Measurements from ENCODE around the gene MCF2L2.
"Not testable (repeated sequence)": the region's sequence is repeated elsewhere in the genome, so short reads cannot be mapped to it uniquely, and the experiment has no call there.

Gene MCF2L2

DNA sequence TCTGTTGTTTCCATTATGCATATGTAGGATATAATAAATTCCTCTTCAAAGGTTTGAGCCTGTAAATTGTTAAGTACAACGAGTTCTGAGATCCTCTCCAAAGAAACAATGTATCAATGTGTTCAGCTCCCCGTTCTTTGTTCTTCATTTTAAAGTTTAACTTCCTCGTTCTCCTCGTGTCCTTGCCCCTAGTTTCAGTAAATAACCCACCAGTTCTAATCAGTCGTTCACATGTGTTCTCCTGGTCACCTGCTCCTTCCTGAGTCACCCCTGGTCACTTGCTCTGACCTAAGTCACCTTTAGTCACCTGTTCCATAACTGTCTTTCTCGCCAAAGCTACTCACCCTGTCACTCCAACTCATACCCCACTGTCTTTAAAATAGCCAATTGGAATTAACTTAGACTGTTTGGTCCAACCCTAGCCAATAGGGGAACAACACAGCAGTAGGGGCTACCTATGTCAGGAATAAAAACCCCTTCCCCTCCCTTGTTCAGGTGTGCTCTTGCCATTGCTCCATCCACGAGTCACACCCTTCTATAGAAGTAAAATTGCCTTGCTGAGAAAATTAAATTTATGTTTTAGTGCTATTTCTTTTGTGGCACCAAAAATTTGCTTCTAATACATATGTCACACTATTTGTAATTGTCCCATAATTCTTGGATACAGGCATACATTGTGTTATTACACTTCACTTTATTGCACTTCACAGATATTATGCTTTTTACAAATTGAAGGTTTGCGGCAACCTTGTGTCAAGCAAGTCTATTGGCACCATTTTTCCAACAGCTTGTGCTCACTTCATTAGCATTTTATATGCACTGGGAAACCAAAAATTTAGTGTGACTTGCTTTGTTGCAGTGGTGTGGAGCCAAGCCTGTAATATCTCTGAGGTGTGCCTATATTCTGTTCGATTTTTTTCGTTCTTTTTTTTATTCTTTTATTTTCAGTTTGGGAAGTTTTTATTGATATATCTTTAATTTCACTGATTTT is 15.3 kb upstream of the MCF2L2 start:
- no peak for DNase-seq

DNA sequence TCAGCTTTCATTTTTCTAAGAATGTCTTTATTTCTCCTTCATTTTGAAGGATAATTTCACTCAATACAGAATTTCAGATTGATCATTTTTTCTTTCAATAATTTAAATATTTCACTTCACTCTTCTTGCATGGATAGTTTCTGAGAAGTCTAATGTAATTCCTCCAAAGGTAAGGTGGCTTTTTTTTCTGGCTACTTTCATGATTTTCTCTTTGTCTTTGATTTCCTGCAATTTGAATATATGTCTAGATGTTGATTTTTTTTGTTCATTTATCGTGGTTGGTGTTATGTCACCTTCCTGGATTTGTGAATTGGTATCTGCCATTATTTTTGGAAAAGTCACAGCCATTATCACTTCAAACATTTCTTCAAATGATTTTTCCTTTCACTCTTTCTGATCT is 14.6 kb upstream of the MCF2L2 start:
- DNase-seq, result no peak

DNA sequence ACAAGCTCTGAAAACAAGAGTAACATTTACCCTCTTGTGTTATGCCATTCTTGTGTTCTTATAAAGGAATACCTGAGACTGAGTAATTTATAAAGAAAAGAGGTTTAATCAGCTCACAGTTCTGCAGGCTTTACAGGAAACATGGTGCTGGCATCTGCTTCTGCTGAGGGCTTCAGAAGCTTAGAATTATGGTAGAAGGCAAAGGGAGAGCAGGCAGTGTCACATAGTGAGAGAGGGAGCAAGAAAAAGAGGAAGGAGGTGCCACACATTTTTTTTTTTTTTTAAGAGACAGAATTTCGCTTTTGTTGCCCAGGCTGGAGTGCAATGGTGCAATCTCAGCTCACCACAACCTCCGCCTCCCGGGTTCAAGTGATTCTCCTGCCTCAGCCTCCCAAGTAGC is 12.1 kb upstream of the MCF2L2 start:
- DNase-seq, result not testable (repeated sequence)

DNA sequence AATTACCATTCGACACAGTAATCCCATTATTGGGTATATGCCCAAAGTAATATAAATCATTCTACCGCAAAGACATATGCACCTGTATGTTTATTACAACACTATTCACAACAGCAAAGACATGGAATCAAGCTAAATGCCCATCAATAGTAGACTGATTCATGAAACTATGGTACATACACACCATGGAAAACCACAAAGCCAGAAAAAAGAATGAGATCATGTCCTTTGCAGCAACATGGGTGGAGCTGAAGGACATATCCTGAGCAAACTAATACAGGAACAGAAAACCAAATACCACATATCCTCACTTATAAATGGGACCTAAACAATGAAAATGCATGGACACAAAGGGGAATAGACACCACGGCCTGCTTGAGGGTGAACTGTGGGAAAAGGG is 11.1 kb upstream of the MCF2L2 start:
- no peak for DNase-seq

DNA sequence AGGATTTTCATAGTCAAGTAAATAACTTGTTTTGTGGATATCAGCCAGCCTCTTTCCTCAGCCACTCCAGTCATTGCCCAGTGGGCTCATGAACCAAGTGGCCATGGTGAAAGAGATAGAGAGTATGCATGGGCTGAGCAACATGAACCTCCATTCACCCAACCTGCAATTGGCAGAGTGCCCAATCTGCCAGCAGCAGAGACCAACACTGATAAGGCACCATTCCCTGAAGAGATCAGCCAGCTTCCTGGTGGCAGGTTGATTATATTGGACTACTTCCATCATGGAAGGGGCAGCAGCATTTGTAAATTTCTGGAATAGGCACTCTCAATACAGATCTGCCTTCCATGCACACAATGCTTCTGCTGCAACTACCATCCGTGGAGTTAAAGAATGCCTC is 10.3 kb upstream of the MCF2L2 start:
- DNase-seq, result no peak

DNA sequence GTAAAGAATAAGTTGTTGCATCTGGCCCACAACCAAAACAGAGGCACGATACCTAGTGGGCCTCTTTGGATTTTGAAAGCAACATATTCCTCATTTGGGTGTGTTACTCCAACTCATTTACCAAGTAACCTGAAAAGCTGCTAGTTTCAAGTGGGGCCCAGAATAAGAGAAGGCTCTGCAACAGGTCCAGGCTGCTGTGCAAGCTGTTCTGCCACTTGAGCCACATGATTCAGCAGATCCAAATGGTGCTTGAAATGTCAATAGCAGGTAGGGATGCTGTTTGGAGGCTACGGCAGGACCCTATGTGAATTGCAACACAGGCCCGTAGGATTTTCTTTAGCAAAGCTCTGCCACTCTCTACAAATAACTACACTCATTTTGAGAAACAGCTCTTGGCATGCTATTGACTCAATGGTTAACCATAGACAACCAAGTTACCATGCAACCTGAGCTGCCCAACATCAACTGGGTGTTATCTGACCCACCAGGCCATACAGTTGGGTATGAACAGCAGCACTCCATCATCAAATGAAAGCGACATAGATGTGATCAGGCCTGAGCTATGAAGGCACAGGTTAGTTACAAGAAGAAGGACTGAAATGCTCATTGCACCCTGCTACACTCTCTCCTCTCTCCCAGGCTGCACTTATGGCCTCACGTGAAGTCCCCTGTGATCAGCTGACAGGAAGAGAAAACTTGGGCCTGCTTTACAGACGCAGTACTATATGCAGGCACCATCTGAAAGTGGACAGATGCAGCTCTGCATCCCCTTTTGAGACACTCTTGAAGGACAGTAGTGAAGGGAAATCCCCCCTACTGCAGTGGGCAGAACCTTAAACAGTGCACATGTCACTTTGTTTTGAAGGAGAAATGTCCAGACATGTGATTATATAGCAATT is 9.5 kb upstream of the MCF2L2 start:
- no peak for DNase-seq

DNA sequence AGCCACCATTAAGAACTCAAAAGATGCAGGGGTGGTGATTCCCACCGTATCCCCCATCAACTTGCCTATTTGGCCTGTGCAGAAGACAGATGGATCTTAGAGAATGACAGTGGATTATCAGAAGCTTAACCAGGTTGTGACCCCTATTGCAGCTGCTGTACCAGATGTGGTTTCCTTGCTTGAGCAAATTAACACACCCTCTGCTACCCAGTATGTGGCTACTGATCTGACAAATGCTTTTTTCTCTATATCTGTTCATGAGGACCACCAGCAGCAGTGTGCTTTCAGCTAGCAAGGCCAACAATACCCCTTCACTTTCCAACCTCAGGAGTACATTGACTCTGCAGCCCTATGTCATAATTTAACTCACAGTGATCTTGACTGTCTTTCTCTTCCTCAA is 8.6 kb upstream of the MCF2L2 start:
- no peak for DNase-seq

DNA sequence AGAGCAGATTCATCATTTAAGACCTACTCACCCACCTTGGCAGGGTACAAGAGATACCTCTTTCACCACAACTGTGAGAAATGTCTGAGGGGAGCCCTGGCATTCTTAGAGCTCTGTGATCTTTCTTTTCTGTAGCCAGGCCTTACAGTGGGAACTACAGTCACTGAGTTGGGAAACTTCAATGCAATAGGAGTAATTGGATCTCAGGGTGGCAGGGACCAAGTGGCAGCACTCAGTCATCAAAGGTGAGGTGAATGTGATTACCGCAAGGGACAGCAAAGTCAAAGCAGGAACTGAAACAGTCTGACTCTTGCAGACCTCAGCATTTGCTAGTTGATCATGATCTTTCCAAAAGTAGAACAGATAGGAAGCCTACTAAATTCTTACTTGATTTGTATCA is 7.2 kb upstream of the MCF2L2 start:
- no peak for DNase-seq

DNA sequence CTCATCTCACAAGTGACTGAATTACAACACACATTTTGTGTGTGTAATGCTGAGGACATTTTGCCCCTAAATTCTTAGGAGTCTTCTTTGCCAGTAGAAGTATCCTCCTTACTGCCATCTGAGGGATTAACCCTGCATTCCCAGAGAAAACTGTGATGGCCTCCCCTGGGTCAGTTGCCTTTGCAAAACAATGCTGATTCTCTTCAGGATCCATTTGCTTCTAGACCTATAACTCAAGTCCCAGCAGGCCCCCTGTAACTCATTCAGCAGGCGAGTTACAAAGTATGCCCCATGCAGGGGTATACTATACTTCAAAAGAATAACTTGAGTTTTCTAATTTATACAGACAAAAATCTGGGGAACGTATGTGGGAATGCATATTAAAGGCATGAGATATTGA is 6.6 kb upstream of the MCF2L2 start:
- DNase-seq, result no peak

DNA sequence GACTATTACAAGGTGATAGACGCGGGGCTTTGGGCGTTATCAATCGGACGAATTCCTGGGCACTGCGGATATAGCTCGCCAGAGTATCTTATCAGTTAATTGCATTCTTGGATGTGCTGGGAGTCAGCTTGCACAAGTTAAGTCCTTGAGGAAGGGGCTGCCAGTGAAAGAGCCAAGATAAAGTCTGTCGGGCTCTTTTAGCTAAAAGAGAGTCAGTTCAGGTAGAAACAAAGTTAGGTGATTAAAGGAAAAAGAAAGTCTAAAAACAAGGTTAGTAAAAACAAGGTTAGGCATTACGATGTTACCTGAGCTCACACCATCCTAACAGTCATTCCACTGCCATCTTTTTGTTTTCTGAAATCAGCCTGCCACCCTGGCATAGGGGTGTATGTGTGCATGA is 6.1 kb upstream of the MCF2L2 start:
- no peak for DNase-seq

DNA sequence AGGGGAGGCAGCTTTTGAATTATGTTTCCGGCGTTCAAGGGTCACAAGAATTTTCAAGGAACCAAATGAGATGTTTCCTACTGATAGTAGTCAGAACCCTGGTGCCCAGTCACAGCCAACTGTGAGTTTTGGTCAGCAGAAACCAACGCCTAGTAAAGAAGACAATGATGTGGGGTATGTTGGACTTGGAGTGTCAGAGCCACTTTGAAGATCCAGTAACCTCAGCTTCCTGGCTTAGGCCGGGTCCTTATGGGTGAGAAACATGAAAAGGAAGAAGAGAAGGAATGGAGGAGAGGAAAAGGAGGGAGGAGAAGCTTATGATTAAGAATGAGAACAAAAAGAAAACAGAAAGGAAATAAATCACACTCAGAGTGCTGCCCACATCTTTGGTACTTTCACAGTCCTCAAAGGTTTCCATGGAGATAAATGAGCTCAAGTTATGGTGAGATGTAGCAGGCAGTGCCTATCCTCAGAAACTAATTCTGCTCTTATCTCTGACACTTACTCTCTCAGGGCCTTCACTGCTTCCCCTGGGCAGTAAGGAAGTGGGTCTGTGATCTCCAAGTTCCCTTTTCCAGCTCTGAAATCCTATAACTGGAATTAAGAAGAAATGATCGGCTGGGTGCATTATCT is 2.0 kb upstream of the MCF2L2 start:
- DNase-seq, result no peak

DNA sequence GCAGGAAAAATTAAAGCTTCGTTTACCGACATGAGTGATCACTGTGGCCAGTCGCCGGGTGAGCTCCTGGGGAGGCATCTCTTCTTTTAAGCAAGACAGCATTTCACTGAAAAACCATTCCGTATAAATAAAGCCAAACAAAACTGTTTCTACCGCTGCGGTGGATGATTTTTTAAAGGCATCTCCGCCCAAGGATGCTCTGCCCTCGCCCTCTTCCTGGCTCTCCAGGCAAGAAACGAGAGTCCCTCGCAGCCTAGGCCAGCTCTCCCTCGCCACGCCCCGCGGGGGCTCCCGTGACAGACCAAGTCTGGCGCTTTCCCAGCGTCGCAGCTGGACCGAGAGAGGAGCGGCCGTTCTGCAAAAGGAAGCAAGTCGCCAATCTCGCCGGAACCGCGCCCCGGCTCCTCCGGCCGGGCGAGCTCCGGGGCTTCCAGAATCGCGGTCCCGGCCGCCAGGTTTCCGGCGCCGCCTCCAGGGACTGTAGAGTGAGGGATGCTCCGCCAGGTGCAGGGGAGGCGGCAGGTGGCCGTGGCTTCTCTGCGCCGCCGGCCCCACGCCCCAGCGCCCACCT is 458 bp downstream of the MCF2L2 start:
- DNase-seq, result peak; percentile 33

DNA sequence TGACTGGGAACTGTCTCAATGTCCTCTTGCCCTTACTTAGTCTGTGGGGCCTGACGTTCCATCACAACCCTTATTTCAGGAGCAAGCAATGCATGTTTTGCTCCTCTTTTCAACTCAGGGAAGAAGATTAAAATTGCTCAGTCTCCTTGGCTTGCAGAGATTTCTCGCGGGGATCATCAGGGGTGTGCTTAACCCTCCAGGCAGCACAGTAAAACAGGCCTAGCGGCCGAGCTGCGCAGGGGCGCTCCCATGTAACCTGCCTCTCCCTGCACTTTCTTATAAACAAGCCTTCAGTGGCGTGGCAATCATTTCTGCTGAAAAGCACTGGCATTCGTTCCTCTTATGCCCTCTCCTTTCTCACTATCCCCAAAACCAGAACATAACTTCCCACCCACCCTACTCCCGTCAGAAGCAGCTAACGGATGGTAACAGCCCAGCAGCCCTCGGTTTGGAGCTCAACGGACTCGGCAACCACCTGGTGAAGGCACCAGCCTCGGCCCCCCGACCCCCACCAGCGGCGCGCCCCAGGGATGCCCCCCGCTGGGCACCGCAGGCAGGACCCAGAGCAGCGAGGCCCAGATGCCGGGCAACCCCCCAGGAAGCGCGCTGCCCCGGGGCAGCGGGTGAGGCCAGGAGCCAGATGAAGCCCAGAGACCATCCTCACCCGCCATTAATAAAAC is 1.1 kb downstream of the MCF2L2 start:
- DNase-seq, result no peak

DNA sequence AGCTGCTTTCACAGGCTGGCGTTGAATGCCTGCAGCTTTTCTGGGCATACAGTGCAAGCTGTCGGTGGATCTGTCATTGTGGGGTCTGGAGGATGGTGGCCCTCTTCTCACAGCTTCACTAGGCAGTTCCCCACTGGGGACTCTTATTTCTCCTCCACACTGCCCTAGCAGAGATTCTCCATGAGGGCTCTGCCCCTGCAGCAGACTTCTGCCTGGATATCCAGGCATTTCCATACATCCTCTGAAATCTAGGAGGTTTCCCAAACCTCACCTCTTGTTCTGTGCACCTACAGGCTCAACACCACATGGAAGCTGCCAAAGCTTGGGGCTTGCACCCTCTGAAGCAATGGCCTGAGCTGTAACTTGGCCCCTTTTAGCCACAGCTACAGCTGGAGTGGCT is 9.6 kb downstream of the MCF2L2 start:
- not testable (repeated sequence) for DNase-seq

DNA sequence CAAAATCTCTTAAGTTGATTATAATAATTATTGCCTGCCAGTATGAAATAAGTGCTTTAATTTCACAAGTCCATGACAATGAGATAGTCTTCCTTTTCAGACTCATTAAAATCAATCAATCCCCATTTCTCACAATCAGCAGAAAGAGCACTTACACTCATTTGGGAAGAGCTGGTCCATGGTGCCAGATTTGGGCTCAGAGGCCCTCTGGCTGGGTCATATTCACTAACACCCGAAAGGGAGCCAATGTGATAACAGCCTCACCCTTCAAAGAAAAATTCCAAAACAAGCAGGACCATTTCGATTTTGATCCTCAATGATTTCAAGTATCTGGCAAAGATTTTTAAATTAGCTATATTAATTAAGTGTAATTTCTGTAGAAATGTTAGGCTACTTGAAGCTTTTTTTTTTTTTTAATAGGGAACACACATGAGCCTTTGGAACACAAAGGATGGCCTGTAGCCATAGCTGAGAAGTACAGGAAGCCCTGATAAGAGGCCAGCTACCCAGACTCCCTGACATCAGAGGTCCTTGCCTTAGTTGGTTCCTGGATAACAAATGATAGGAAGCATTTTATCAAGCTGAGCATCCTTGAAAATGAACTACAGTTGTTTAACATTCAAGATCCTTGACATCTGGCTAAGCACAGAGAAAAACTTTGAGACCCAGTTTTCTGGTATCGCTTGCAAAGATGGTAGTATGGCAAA is 17.1 kb downstream of the MCF2L2 start:
- DNase-seq, result no peak

DNA sequence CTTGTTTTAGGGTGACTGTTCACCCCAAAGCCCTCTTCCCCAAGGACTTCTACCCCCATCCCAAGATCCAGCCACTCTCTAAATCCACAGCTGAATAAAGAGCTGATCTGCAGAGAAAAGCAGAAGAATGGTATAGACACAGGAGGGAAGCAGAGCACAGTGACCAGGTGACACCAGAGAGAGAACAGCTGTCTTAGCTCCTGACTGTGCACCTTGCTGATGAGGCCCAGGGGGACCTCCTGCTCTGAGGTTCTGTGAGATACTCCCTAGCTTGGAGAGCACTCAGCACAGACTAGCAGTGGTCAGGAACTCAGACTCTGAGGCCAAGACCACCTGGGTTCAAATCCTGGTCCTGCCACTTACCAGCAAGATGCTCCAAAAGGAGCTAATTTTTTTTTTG is 17.7 kb downstream of the MCF2L2 start:
- no peak for DNase-seq

DNA sequence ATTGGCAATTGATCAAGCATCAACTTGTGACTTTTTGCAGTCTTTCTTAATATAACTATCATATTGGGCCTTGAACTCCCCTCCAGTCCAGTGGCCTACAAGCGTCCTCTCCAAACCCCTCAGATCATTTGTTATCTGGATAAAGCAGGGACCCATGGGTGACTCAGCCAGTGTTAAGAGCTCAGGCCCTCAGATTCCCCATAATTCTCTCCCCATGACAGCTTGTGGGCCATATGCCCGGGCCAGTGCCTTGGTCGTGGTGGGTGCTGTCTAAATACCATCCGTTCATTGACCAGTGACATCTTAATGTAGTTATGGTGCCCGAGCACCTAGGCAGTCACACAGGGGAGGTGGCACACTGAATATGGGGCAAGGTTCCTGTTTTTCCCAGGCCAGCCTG is 18.1 kb downstream of the MCF2L2 start:
- DNase-seq, result no peak

DNA sequence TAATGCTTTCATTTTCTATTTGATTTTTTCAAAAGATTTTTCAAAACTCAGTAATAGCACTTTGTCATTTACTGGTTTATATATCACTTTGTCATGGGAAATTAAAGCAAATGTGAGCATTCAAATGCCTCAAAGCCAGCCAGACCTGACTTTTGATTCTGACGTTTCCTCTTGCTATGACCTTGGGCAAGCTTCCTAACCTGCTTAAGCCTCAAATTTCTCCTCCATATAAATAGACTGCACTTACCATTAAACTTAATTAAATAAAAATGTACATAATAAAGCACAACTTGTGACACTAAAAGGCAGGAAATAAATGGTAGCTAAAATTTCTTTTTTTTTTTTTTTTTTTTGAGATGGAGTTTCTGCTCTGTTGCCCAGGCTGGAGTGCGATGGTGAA is 19.2 kb downstream of the MCF2L2 start:
- DNase-seq, result no peak

DNA sequence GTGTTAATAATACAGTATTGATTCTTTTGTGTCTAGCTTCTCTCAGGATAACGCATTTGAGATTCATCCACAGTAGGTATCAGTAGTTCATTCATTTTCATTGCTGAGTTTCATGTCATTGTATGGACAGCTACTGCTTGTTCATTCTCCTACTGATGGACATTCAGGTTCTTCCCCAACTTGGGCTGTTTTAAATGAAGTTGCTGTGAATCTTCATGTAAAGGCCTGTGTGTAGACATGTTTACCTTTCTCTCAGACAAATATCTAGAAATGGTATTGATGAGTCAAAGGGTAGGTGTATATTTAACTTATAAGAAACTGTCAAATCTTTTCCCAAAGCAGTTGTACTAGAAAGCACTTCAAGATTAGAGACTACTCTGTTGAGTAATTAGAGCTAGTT is 26.7 kb downstream of the MCF2L2 start:
- no peak for DNase-seq

DNA sequence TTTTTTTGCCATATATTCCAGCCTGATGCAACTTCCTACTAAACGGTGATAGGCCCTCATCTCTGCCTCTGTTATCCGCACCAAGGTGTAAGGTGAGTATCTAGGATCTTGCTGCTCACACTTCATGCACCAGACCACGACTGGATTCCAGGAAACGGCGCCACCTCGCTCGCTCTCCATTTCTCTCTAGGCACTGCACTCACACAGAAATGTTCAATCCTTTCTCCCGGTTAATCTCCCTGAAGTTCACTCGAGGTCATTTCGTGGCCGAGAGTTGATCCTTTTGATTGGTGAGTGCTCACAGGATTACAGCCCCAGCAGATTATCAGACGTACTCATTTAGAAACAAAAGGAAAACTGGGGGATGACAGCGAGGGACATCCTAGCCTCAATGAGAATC is 28.1 kb downstream of the MCF2L2 start:
- DNase-seq, result no peak

DNA sequence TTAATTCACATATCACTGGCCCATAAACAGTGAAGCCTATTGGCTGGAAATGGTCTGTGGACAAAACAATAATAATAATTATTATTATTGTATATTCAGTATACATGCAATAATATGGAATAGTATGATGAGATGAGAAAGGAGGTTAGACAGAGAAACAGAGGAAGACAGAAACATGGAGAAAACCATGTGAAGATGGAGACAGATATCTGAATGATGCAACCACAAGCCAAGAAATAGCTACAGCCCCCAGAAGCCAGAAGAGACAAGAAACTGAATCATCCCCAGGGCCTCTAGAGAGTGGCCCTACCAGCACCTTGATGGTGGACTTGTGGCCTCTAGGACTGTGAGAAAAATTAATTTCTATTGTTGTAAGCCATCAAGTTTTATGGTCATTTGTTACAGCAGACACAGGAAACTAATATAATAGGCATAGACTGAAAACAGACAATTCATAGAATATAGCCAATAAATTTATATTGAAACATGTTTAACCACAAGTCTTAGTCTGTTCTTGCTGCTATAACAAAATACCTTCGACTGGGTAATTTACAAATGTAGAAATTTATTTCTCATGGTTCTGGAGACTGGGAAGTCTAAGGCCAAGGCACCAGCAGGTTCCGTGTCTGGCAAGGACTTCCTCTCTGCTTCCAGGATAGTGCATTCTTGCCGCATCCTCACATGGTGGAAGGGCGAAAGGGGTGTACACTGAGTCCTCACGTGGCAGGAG is 31.6 kb downstream of the MCF2L2 start:
- DNase-seq, result no peak

Measured in NCI-H748 treated with DMSO at 0.1 percent for 48 hours (cell line).